HG03025 (cell line): ENCODE results near the gene YKT6.
"Not testable (repeated sequence)": the region's sequence is repeated elsewhere in the genome, so short reads cannot be mapped to it uniquely, and the experiment has no call there.

Source experiments
- ATAC-seq: cut with Tn5 transposase; IDR thresholded peaks from one replicate; pipeline ENCODE4 v1.9.1; 2021; ENCODE audit warnings: mild to moderate bottlenecking, moderate library complexity; ENCODE audit not compliant: unreplicated experiment, low FRiP score

The YKT6 gene

GRCh38 chr7:44171901-44172300, 28.9 kb upstream of the YKT6 start:
- not testable (repeated sequence) for ATAC-seq

DNA sequence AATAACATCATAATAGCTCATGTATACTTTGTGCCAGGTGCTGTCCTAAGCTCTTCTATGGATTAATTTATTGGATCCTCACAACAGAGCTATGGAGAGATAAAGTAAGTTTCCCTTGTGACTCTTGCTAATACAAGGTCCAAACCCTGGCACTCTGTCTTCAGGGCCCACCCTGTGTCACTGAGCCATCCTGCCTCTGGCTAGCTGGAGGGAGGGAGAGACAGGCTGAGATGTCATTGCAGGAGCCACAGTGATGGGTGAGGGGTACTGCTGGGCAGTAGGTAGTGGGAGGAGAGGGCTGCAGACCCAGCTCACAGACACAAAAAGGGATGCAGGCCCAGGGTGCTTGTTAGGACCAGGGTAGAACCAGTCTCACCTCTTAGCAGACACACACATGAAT, 28.4 kb upstream of the YKT6 start:
- no peak for ATAC-seq

DNA sequence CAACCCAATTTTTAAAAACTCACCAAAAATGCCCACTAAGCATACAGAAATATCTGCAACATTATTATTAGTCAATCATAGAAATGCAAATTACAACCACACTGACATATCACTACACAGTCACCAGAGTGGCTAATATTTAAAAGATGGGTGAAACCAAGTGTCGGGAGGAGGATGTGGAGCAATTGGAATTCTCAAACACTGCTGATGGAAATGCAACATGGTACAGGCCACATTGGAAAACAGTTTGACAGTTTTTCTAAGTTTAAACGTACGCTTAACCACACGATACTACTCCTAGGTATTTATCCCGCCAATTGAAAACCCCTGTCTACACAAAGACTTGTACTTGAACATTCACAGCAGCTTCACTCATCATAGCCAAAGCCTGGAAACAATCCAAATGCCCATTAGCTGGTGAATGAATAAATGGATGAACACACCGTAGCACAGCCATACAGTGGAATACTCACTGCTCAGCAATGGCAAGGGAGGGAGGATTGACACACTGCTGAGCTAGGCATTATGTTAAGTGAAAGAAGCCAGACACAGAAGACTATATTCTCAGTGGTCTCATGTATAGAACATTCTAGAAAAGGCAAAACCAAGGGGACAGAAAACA, 27.9 kb upstream of the YKT6 start:
- no peak for ATAC-seq

- no peak for ATAC-seq
Observed at GRCh38 chr7:44173911-44174693, 26.7 kb upstream of the YKT6 start.

DNA sequence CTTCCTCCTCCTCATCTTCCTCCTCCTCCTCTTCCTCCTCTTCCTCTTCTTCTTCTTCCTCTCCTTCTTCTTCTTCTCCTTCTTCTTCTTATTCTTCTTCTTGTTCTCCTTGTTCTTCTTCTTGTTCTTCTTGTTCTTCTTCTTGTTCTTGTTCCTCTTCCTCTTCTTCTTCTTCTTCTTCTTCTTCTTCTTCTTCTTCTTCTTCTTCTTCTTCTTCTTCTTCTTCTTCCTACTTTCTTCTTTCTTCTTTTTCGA, 26.2 kb upstream of the YKT6 start:
- ATAC-seq = not testable (repeated sequence)

GRCh38 chr7:44175730-44176129, 25.0 kb upstream of the YKT6 start:
- no peak for ATAC-seq

GRCh38 chr7:44176486-44176885, 24.3 kb upstream of the YKT6 start:
- no peak for ATAC-seq

- ATAC-seq = no peak
Observed at GRCh38 chr7:44177570-44178131, 23.1 kb upstream of the YKT6 start.

DNA sequence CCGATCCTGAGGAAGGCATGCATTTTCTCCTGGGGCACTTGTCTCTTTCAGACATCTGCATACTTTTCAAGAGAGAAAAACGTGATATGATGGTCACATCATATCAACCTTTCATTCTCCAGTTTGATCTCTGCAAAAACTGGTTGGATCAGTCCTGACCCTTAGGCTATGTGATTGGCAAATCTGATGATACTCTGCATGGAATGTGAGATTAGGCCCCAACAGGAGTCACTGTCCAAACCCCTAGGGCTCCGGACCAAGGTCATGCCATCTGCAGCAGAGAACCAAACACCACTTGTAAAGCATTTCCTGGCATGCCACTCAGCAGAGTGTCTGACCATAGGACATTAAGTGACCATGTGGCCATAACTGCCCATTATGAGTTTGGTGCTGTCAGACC, 20.1 kb upstream of the YKT6 start:
- ATAC-seq = no peak

- no peak for ATAC-seq
Observed at GRCh38 chr7:44182827-44183226, 18.0 kb upstream of the YKT6 start.

GRCh38 chr7:44183386-44183785, 17.4 kb upstream of the YKT6 start:
- ATAC-seq = no peak

DNA sequence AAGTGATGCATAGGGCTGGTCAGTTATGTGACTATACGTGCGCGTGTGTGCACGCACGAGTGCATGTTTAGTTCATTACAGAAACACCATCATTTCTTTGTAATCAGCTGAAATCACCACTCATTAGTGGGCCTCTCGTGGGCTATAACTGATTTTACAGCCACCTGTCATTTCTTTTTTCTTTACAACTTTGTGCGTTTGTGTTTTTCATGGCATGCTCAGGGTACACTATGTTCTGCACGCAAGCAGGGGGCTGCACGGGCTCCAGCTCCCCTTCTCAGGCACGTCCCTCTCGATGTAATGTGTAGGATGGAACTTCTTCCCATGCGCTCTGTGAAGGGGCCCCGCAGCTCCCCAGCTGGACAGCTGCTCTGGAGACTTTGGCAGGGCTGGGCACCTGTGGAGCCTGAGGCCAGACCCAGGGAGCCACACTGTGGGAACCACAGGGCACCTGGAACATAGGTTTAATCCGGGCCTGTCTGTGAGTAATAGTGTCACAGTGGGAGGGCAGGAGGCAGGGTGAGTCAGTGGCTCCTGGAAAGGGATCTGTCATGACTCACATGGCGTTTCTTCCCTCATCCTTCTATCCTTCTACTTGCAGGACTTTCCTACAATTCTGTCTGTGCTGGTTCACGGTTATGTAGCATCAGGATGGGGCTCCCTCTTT, 16.4 kb upstream of the YKT6 start:
- no peak for ATAC-seq

- no peak for ATAC-seq
Observed at GRCh38 chr7:44184873-44185446, 15.8 kb upstream of the YKT6 start.

DNA sequence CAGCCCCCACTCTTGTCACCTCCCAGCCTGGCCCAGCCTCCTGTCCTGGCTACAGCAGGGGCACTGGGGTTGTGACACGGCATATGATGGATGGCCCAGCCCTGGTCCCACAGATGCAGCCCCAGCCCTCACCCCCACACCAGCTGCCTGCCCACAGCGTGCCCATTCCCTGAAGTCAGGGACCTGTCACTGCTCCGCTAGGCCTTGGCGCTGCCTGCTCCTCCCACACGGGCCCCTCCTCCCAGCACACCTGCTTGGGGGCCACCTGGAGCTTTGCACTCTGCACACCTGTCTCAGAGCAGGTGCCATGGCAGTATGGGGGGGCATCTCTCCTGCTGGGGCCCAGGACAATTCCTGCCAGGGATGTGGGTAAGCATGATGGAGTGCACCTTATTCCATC, 15.0 kb upstream of the YKT6 start:
- ATAC-seq = no peak

DNA sequence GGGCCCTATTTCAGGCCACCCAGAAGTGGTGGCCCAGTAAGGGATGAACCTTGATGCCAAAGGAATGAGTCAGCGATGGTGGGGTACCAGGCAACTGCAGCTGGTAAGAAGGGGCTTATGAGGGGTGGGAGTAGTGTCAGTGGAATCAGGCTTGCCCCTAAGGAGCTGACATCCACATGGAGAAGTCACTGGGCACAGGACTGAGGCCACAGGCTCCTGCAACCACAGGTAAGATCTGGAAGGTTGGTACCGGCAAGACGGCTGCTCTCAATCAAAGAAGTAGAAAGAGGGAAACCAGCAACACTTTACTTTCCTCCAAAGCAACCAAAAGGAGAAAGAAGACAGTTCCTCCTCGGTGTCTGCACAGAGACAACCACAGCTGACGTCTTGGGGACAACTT, 14.0 kb upstream of the YKT6 start:
- ATAC-seq = no peak

DNA sequence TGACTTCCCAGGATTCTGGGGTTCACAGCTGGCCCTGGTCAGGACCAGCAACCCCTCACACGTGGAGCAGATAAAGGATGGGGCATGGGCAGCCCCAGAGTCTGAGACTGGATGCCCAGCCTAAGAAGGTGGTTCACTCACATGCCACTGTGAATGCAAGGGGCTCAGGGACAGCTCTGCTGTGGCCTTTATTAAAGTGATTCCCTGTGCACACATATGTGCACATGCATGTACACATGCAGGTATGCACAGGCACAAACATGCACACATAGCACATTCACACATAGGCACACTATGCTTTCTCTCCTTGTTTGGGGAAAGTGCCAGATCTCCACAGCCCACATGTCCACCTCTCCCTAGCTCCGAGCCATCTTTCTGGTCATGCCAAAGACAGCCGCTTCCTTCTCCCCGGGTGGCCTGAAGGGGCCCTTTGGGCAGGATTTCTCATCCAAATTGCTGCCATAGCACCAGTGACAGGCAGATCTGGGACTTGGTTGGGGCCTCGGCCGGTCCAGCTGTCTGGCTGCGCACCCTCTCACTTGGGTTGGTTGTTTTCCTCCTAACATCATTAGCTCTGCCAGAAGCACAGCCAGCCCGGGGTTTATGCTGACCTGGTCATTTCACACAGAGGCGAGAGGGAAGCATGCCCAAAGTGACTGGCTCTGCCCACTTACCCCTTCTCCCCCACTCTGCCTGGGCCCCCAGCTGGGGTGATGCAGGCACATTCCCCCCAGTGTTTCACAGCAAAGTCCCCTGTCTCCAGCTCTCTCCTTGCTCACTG, 13.0 kb upstream of the YKT6 start:
- ATAC-seq = no peak

DNA sequence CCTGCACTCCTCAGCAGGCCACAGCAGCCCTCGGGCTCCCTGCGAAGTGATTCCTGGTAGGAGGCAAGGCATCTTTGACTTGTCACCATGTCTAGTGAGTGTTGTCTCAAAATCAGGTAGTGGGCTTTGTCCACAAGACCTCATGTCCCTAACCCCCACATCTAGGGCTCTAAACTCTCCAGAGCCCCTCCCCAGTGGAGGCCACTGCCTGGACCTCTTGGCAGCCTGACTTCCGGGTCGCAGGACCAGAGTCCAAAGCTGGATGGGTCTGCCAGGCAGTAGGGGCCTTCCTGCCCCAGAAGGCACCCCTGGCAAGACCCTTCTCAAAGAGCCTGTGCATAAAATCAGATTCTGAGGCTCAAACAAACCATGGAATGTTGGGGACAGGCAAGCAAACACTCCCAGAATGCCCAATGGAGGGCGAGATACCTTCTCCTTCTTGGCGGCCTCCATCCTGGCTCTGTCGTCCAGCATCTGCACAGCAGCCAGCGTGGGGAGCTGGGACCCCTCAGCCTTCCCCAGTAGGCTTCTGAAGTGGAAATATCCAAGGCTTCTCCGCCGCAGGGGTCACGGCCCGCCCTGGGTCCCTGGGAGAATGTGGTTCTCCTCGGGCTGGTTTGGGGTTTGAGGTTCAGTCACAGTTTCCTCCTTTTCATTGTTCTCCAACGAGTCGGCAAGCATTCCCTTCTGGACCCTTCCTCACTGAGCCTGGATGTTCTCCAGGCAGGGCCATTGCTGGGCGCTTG, 12.1 kb upstream of the YKT6 start:
- no peak for ATAC-seq

DNA sequence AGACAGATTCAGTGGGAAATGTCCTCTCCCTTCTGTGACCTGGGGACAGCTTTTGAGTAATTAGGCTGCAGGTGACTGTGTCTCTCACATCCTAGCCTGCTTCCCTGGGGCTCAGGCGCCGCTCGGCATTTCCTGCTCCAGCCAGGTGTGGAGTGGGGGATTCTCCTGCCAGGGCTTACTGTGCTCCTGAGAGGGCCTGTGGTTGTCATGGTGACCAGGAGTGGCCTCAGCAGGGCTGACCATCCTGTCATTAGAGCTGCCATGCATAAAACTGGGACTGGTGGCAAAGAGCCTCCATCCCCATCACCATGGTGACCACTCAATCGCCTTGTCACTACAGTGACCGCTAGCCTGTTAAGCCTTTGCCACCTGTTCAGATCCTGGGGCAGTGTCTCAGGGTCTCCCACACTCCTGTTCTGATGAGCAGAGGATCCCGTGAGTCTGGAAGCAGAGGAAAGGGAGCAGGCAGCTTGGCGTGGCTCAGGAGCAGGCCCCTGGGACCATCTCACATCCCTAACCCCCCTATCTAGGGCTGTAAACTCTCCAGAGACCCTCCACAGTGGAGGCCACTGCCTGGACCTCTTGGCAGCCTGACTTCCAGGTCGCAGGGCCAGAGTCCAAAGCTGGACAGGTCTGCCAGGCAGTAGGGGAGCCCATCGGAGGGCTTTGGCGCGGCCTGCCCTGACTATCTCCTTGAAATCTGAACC, 11.3 kb upstream of the YKT6 start, which contains the start of gene GCK:
Gene GCK (minus strand): TSS at position 154 of the 707 bp plus-strand sequence. CDS start 486 bp downstream, outside the sequence.
- ATAC-seq = no peak
